Upper lobe of right lung (tissue), 1 donor: Measurements from ENCODE around the gene TMEM181. TPM values are rescaled to one million over a fixed set of nuclear protein-coding genes. Genes with fewer than 3 reads are reported as not detected.

Source experiments
- ATAC-seq: fragments of 200-7000 bp; cut with Tn5 transposase; one replicate; pipeline ENCODE4 v1.9.1; 2020; ENCODE audit warnings: mild to moderate bottlenecking, moderate library complexity
- DNase-seq: peaks from one replicate; pipeline ENCODE4 v3.0.0-alpha.2; 2020
- H3K27ac ChIP-seq: fragments of 200-600 bp; one replicate; pipeline ENCODE4 v1.8.0; 2022
- H3K27me3 ChIP-seq: fragments of 200-600 bp; one replicate; pipeline ENCODE4 v1.8.0; 2022; ENCODE audit warnings: mild to moderate bottlenecking
- H3K36me3 ChIP-seq: fragments of 200-600 bp; one replicate; pipeline ENCODE4 v1.8.0; 2022
- H3K4me1 ChIP-seq: fragments of 200-600 bp; one replicate; pipeline ENCODE4 v1.8.0; 2022
- H3K4me3 ChIP-seq: fragments of 200-600 bp; one replicate; pipeline ENCODE4 v1.8.0; 2022; ENCODE audit warnings: mild to moderate bottlenecking
- H3K9me3 ChIP-seq: fragments of 200-600 bp; one replicate; pipeline ENCODE4 v1.8.0; 2022
- CTCF ChIP-seq: fragments of 200-600 bp; IDR thresholded peaks from one replicate; pipeline ENCODE4 v1.8.0; 2022; ENCODE audit warnings: antibody characterized with exemption
- intact Hi-C: fragments of 100-400 bp; cut with DNase I; formaldehyde crosslinking; loops from one replicate; pipeline ENCODE4 v1.11.0; 2022
- total RNA-seq: library from RNA; stranded (reverse); fragmentation: NEBNext Ultra II Directional; extraction: Animal tissue kit (Norgen Biotek cat#: 25700); gene quantifications from one replicate; pipeline ENCODE4 v1.2.1, GENCODE V29; 2021
- donor health status: DM: no; HTN: yes; CAD: no; lungs with severe emphysema.

TMEM181 gene
- total RNA-seq, 1 donor from 2014 or later = 31.5 TPM

GRCh38 chr6:158619922-158620801, 60.3 kb downstream of the TMEM181 start:
- Histone ChIP-seq H3K27ac (no peak overlapping the region), H3K4me3 (no peak overlapping the region), H3K4me1 (no peaks in the 10 kb centered on the region), H3K27me3 (no peaks in the 10 kb centered on the region), H3K9me3 (no peaks in the 10 kb centered on the region), H3K36me3 (peaks cover 23% of the 10 kb centered on the region)
- ATAC-seq (peak; percentile 60), DNase-seq (peak; percentile 47)
- intact Hi-C loops = no loop called here
- no peak for TF ChIP-seq CTCF

- Histone ChIP-seq H3K9me3 (no peaks in the 10 kb centered on the region), H3K4me3 (no peak overlapping the region), H3K27me3 (no peaks in the 10 kb centered on the region), H3K36me3 (peaks cover 33% of the 10 kb centered on the region), H3K27ac (no peak overlapping the region), H3K4me1 (no peaks in the 10 kb centered on the region)
- no peak for TF ChIP-seq CTCF
- intact Hi-C loops = no loop called here
- ATAC-seq = no peak
- DNase-seq = peak; percentile 50
Observed at GRCh38 chr6:158620963-158621693, 61.2 kb downstream of the TMEM181 start.

- TF ChIP-seq CTCF = no peak
- Histone ChIP-seq H3K27ac (no peak overlapping the region), H3K27me3 (no peaks in the 10 kb centered on the region), H3K36me3 (peaks cover 39% of the 10 kb centered on the region), H3K4me1 (no peaks in the 10 kb centered on the region), H3K9me3 (no peaks in the 10 kb centered on the region), H3K4me3 (no peak overlapping the region)
- ATAC-seq (peak; percentile 27), DNase-seq (peak; percentile 56)
- intact Hi-C loops = no loop called here
Observed at GRCh38 chr6:158621694-158622544, 62.0 kb downstream of the TMEM181 start.

- Histone ChIP-seq H3K27me3 (no peaks in the 10 kb centered on the region), H3K9me3 (no peaks in the 10 kb centered on the region), H3K4me3 (no peak overlapping the region), H3K4me1 (no peaks in the 10 kb centered on the region), H3K36me3 (peaks cover 39% of the 10 kb centered on the region), H3K27ac (no peak overlapping the region)
- ATAC-seq (no peak), DNase-seq (no peak)
- no peak for TF ChIP-seq CTCF
- intact Hi-C loops = no loop called here
Observed at GRCh38 chr6:158622545-158623190, 62.8 kb downstream of the TMEM181 start.
